Putamen (tissue), 1 donor: ENCODE data around the gene FYTTD1.

Experiments
- DNase-seq: peaks from one replicate; pipeline ENCODE4 v3.0.0-alpha.2; 2016; ENCODE audit warnings: low spot score

FYTTD1 gene

DNA sequence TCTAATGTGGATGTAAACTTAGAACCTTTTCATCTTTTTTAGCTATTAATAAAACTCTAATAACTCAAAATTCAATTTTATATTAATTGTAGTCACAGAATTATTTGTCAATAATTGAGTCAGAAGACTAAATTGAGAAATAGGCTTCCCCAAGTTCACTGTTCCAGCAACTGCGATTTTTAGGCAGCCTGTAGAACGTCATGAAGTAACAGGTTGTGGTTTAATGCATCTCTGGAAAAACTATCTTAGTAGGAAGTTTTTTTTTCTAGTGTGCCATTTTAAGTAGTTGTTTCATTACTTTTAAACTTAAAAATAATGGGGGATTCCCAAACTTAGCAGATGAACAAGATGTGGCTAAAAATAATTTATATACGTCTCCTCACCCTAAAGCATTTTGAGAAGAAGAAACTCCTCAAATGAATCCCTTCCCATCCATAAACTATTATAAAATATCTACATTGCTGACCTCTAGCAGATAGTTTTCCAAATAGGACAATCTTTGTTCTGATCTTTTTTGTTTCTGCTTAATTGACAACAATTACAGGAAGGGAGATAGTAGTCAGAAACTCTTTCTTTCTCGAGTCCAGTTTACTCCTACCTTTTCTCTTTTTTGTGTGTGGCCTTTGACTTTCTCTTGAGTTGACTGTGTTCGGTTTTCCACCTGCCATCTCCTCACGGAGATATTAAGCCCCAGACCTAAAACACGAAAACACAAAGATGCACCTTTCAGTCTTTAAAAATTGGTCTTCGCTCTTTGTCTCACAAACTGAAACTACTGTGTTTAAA, 84.4 kb downstream of the FYTTD1 start:
- DNase-seq: no peak

DNA sequence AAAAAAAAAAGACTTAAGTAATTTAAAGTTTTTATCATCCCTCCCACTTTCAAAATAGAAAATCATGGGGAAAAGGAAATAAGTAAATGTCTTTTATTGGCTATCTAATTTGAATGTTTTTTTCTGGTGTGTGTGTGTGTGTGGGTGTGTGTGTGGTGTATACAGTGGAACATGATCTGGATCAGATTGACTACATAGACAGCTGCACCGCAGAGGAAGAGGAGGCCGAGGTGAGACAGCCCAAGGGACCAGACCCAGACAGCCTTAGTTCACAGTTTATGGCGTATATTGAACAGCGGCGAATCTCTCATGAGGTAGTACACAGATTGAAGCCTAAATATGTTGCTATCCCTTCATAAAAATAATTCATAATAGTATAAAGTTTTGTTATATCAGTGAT, 85.8 kb downstream of the FYTTD1 start:
- DNase-seq: no peak

DNA sequence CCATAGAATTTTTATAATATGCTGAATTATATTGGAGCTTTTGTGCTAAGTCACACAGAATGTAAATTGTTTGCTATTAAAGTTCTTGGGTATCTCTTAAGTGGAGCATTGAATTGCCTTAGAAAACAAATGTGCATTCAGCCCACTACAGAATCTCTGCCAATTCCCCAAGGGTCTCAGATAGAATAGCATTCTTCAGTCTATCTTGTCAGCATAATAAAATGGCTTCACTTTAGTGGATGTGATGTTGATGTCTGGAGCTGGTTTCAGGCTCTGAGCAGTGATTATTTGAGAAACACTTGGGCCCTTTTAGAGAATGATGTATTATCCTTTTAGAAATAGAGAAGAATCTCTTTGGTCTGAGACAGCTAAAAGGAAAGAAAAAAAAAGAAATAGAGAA, 86.6 kb downstream of the FYTTD1 start:
- DNase-seq: no peak
